Measurements from ENCODE around the gene CYTH1.

CYTH1 gene

GRCh38 chr17:78805301-78805700 is 23.2 kb upstream of the CYTH1 start:
- DNase-seq (ENCODE audit: low read depth in 2 of 2) = no peak

GRCh38 chr17:78804777-78805176 is 22.7 kb upstream of the CYTH1 start:
- no peak for DNase-seq (ENCODE audit: low read depth in 2 of 2)

- DNase-seq (ENCODE audit: low read depth in 2 of 2) = no peak
Observed at GRCh38 chr17:78803186-78803845, 21.2 kb upstream of the CYTH1 start.

GRCh38 chr17:78802459-78802858 is 20.4 kb upstream of the CYTH1 start:
- DNase-seq (ENCODE audit: low read depth in 2 of 2) = no peak

- no peak for DNase-seq (ENCODE audit: low read depth in 2 of 2)
Observed at GRCh38 chr17:78802008-78802407, 19.9 kb upstream of the CYTH1 start.

- DNase-seq (ENCODE audit: low read depth in 2 of 2) = no peak
Observed at GRCh38 chr17:78800132-78800931, 18.3 kb upstream of the CYTH1 start.

GRCh38 chr17:78798695-78799559 is 16.9 kb upstream of the CYTH1 start:
- no peak for DNase-seq (ENCODE audit: low read depth in 2 of 2)

GRCh38 chr17:78797691-78798585 is 15.9 kb upstream of the CYTH1 start:
- DNase-seq (ENCODE audit: low read depth in 2 of 2) = no peak

- DNase-seq (ENCODE audit: low read depth in 2 of 2) = no peak
Observed at GRCh38 chr17:78797213-78797612, 15.1 kb upstream of the CYTH1 start.

- DNase-seq (ENCODE audit: low read depth in 2 of 2) = no peak
Observed at GRCh38 chr17:78796517-78796900, 14.4 kb upstream of the CYTH1 start.

GRCh38 chr17:78795861-78796516 is 13.9 kb upstream of the CYTH1 start:
- DNase-seq (ENCODE audit: low read depth in 2 of 2) = no peak

- DNase-seq (ENCODE audit: low read depth in 2 of 2) = no peak
Observed at GRCh38 chr17:78794864-78795640, 13.0 kb upstream of the CYTH1 start.

GRCh38 chr17:78794399-78794798 is 12.3 kb upstream of the CYTH1 start:
- DNase-seq (ENCODE audit: low read depth in 2 of 2) = no peak

- no peak for DNase-seq (ENCODE audit: low read depth in 2 of 2)
Observed at GRCh38 chr17:78793968-78794367, 11.9 kb upstream of the CYTH1 start.

- DNase-seq (ENCODE audit: low read depth in 2 of 2) = no peak
Observed at GRCh38 chr17:78793415-78793814, 11.3 kb upstream of the CYTH1 start.

- no peak for DNase-seq (ENCODE audit: low read depth in 2 of 2)
Observed at GRCh38 chr17:78791840-78792709, 10.0 kb upstream of the CYTH1 start.

GRCh38 chr17:78790552-78790951 is 8.5 kb upstream of the CYTH1 start:
- DNase-seq (ENCODE audit: low read depth in 2 of 2) = no peak

GRCh38 chr17:78789663-78790181 is 7.6 kb upstream of the CYTH1 start:
- no peak for DNase-seq (ENCODE audit: low read depth in 2 of 2)

GRCh38 chr17:78789149-78789662 is 7.1 kb upstream of the CYTH1 start:
- DNase-seq (ENCODE audit: low read depth in 2 of 2) = no peak
